Sciatic nerve (tissue), 1 donor: ENCODE results near the gene DLX4. TPM values are rescaled to one million over a fixed set of nuclear protein-coding genes. Genes with fewer than 3 reads are reported as not detected.

ENCODE experiments used
- total RNA-seq: library from RNA; stranded (reverse); fragmentation: NEBNext Ultra II Directional; extraction: Animal tissue kit (Norgen Biotek cat#: 25700); gene quantifications from one replicate; pipeline ENCODE4 v1.2.1, GENCODE V29; 2021
- donor health status: DM: no; HTN: no; CAD: no.

DLX4 gene
- total RNA-seq, 1 donor from 2014 or later: not detected

Other genes starting within 250 kb of the DLX4 start
- gene FAM117A, start 205.1 kb upstream of the DLX4 start, total RNA-seq: 19.0 TPM
- 66.2 TPM for gene KAT7, start 180.5 kb upstream of the DLX4 start, total RNA-seq
- not detected for gene TAC4, start 121.1 kb upstream of the DLX4 start, total RNA-seq
- gene DLX3, start 26.0 kb downstream of the DLX4 start, total RNA-seq: 0.22 TPM
- gene ITGA3, start 86.9 kb downstream of the DLX4 start, total RNA-seq: 70.1 TPM
- gene PDK2, start 126.2 kb downstream of the DLX4 start, total RNA-seq: 48.6 TPM
- 2.5 TPM for gene SAMD14, start 161.0 kb downstream of the DLX4 start, total RNA-seq
- 58.8 TPM for gene PPP1R9B, start 181.5 kb downstream of the DLX4 start, total RNA-seq
- 3.5 TPM for gene SGCA, start 196.8 kb downstream of the DLX4 start, total RNA-seq
- 262 TPM for gene COL1A1, start 232.4 kb downstream of the DLX4 start, total RNA-seq